Measurements from ENCODE around the gene AKAP8.

Gene AKAP8

GRCh38 chr19:15307169-15307568, 72.4 kb downstream of the AKAP8 start:
- no peak overlapping the region for H3K27ac Mint-ChIP-seq

GRCh38 chr19:15305582-15306334, 73.8 kb downstream of the AKAP8 start:
- no peaks in the 10 kb centered on the region for H3K27me3 Mint-ChIP-seq (ENCODE audit: low read depth)
- H3K4me3 Mint-ChIP-seq: no peak overlapping the region
- peaks cover 47% of the 10 kb centered on the region for H3K36me3 Mint-ChIP-seq (ENCODE audit: low read depth)
- H3K9me3 Mint-ChIP-seq: peaks cover 18% of the 10 kb centered on the region
- H3K27ac Mint-ChIP-seq: no peak overlapping the region
- H3K4me1 Mint-ChIP-seq: peaks cover 28% of the 10 kb centered on the region
- TF ChIP-seq CTCF (IDR thresholded peaks at IDR 0.05; ENCODE audit: unreplicated experiment in 3 of 3): no peak

More at GRCh38 chr19:15307169-15307568, 72.4 kb downstream of the AKAP8 start:
- TF ChIP-seq CTCF (IDR thresholded peaks at IDR 0.05; ENCODE audit: unreplicated experiment in 3 of 3): no peak
- H3K4me1 Mint-ChIP-seq: peaks cover 27% of the 10 kb centered on the region
- H3K4me3 Mint-ChIP-seq: no peak overlapping the region
- H3K36me3 Mint-ChIP-seq (ENCODE audit: low read depth): peaks cover 52% of the 10 kb centered on the region
- H3K9me3 Mint-ChIP-seq: peaks cover 18% of the 10 kb centered on the region
- no peaks in the 10 kb centered on the region for H3K27me3 Mint-ChIP-seq (ENCODE audit: low read depth)

GRCh38 chr19:15304140-15304705, 75.4 kb downstream of the AKAP8 start:
- no peaks in the 10 kb centered on the region for H3K27me3 Mint-ChIP-seq (ENCODE audit: low read depth)
- H3K27ac Mint-ChIP-seq: peak overlapping the region in 2 of 3 experiments; percentile 56 to 69
- no peak for TF ChIP-seq CTCF (IDR thresholded peaks at IDR 0.05; ENCODE audit: unreplicated experiment in 3 of 3)
- peaks cover 39% of the 10 kb centered on the region for H3K36me3 Mint-ChIP-seq (ENCODE audit: low read depth)
- H3K4me3 Mint-ChIP-seq: no peak overlapping the region
- peaks cover 31% of the 10 kb centered on the region for H3K4me1 Mint-ChIP-seq
- H3K9me3 Mint-ChIP-seq: peaks cover 18% of the 10 kb centered on the region
